Measurements from ENCODE around the gene MBD3L3. TPM values are rescaled to one million over a fixed set of nuclear protein-coding genes. Genes with fewer than 3 reads are reported as not detected.

The MBD3L3 gene
- total and polyA plus RNA-seq, 9 of the 15 experiments (the other 6 are each of a cell fraction or from before 2014, with no cell fraction given), result not detected

DNA sequence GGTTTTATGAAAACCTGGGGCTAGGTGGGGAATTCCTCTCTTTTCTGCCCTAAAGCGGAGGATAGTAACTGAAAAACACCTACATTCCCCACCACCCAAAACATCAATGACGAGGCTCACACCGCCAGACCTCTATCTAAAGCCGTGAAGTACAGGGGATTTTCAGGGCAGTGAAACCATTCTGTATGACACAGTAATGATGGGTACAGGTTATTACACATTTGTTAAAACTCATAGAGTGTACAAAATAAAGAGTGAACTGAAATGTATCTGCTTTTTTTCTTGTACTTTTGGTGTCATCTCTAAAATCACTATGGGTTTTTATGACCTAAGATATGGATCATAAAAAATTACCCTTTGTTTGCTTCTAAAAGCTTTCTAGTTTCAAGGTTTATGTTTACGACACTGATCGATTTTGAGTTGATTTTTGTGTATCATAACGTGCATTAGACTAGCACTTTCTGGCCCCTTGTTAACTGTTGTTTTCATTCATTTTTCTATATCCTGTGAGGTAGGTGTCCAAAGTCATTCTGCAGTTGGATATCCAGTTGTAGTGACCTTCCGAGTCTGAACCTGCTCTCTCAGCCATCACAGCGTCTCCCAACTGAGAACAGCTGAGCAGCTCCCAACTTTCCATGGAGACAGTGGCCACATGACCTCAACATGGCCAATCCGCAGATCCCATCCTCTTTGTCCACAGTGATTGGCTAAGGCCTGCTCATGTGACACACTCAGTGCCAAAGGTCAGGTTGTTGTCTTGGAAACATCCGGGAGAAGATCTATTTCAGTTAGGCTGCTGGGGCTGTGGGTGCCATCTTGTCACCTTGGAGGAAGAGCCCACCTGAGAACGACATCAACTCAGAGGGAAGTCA, 47.5 kb downstream of the MBD3L3 start (continued):
- no peak for TF ChIP-seq TEAD1 (CRISPR knock-in tag; IDR thresholded peaks at IDR 0.05)
- no peak for TF ChIP-seq SPI1 (IDR thresholded peaks at IDR 0.05; ENCODE audit: borderline replicate concordance, low read depth, low read length)
- TF ChIP-seq, protein P1, sequence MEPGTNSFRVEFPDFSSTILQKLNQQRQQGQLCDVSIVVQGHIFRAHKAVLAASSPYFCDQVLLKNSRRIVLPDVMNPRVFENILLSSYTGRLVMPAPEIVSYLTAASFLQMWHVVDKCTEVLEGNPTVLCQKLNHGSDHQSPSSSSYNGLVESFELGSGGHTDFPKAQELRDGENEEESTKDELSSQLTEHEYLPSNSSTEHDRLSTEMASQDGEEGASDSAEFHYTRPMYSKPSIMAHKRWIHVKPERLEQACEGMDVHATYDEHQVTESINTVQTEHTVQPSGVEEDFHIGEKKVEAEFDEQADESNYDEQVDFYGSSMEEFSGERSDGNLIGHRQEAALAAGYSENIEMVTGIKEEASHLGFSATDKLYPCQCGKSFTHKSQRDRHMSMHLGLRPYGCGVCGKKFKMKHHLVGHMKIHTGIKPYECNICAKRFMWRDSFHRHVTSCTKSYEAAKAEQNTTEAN (CRISPR knock-in tag; IDR thresholded peaks at IDR 0.05), result no peak
- no peak for TF ChIP-seq LARP7 (IDR thresholded peaks at IDR 0.05)
- TF ChIP-seq, protein P2, sequence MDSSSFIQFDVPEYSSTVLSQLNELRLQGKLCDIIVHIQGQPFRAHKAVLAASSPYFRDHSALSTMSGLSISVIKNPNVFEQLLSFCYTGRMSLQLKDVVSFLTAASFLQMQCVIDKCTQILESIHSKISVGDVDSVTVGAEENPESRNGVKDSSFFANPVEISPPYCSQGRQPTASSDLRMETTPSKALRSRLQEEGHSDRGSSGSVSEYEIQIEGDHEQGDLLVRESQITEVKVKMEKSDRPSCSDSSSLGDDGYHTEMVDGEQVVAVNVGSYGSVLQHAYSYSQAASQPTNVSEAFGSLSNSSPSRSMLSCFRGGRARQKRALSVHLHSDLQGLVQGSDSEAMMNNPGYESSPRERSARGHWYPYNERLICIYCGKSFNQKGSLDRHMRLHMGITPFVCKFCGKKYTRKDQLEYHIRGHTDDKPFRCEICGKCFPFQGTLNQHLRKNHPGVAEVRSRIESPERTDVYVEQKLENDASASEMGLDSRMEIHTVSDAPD (CRISPR knock-in tag; IDR thresholded peaks at IDR 0.05), result no peak
- TF ChIP-seq, protein P3, sequence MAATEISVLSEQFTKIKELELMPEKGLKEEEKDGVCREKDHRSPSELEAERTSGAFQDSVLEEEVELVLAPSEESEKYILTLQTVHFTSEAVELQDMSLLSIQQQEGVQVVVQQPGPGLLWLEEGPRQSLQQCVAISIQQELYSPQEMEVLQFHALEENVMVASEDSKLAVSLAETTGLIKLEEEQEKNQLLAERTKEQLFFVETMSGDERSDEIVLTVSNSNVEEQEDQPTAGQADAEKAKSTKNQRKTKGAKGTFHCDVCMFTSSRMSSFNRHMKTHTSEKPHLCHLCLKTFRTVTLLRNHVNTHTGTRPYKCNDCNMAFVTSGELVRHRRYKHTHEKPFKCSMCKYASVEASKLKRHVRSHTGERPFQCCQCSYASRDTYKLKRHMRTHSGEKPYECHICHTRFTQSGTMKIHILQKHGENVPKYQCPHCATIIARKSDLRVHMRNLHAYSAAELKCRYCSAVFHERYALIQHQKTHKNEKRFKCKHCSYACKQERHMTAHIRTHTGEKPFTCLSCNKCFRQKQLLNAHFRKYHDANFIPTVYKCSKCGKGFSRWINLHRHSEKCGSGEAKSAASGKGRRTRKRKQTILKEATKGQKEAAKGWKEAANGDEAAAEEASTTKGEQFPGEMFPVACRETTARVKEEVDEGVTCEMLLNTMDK (IDR thresholded peaks at IDR 0.05; ENCODE audit: borderline replicate concordance, insufficient read depth, low read depth, low read length, poor library complexity, severe bottlenecking), result no peak
- no peak for TF ChIP-seq ZNF3 (CRISPR knock-in tag; IDR thresholded peaks at IDR 0.05)
- TF ChIP-seq, protein P4, sequence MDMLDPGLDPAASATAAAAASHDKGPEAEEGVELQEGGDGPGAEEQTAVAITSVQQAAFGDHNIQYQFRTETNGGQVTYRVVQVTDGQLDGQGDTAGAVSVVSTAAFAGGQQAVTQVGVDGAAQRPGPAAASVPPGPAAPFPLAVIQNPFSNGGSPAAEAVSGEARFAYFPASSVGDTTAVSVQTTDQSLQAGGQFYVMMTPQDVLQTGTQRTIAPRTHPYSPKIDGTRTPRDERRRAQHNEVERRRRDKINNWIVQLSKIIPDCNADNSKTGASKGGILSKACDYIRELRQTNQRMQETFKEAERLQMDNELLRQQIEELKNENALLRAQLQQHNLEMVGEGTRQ (CRISPR knock-in tag; IDR thresholded peaks at IDR 0.05), result peak; percentile 84
- TF ChIP-seq ZNF584 (CRISPR knock-in tag; IDR thresholded peaks at IDR 0.05; ENCODE audit: low read depth), result no peak
- TF ChIP-seq HNRNPH1 (optimal IDR thresholded peaks at IDR 0.05; ENCODE audit: low read depth, low read length), result no peak
- TF ChIP-seq SIN3B (IDR thresholded peaks at IDR 0.05; ENCODE audit: low read depth), result no peak
- no peak for TF ChIP-seq ELF2 (CRISPR knock-in tag; IDR thresholded peaks at IDR 0.05)
- TF ChIP-seq THRAP3 (IDR thresholded peaks at IDR 0.05; ENCODE audit: borderline replicate concordance), result no peak
- no peak for TF ChIP-seq ZNF384 (IDR thresholded peaks at IDR 0.05; ENCODE audit: low read depth, low read length)

Measured in K562 (cell line).